ENCODE data around the gene KRT74. TPM values are rescaled to one million over a fixed set of nuclear protein-coding genes. Genes with fewer than 3 reads are reported as not detected.

The KRT74 gene
- total and polyA plus RNA-seq, 2 of the 13 experiments (the other 11 are each of a cell fraction or from before 2014, with no cell fraction given), result not detected

DNA sequence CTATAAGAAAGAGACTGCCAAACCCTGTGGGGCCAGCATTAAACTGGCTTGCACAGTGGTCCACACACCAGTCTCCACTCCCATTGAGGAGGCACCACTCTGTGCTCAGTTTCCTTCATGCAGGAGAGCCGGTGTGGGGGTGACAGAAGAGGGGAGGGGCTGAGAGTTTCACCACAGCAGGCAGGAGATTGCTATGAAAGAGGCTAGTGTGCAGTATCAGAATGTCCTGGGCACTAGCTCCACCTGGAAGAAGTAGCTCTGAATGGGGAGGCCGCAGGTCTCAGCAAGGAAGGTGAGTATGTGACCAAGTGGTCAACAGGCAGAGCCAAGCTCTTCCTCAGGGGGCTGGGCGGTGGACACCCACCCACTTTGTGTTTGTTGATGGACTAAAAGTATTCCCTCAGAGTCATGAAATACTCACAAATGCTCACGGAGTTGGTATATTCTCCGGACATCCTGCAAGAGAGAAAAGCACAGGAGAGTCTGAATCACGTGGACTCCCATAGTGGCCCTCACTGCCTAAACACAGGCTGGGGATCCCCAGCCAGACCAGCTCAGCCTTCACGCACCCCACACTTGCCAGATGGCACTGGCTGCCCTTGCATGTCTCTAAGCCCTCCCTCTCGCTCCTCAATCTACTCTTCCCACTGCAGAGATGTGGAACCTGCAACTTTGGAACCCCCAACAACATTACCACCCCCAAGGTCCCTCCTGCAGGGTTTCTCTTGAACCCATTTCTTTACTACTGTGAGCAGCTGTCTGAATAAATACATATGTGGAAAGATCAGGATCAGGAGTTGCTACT, 35.4 kb upstream of the KRT74 start:
- ChIA-PET CTCF (ENCODE audit: low intra/inter-chr PET ratio, low total read pairs) (no interaction called here), POLR2A (no interaction called here)
- FAIRE-seq (no peak), ATAC-seq (no peak), DNase-seq (ENCODE audit: low spot score) (no peak)
- H3K4me1 ChIP-seq (ENCODE audit: insufficient read depth, low read length), result no peaks in the 10 kb centered on the region
- no peak overlapping the region for H3K9ac ChIP-seq (ENCODE audit: insufficient read depth, low read depth, low read length)
- H4K20me1 ChIP-seq (ENCODE audit: insufficient read depth, low read length), result no peaks in the 10 kb centered on the region
- in situ Hi-C loops (cut with HindIII; ENCODE audit: extremely low pct_ligation_motif_present, low pct_unique_long_range_greater_than_20kb), result no loop called here
- H3K4me2 ChIP-seq (ENCODE audit: low read depth, low read length), result no peak overlapping the region
- peaks cover 0 to 18% of the 10 kb centered on the region in 2 experiments; a peak in 3 of 5 replicates for H3K27me3 ChIP-seq (ENCODE audit: control insufficient read depth in 1 of 2, insufficient read depth in 2 of 2, low read length in 2 of 2)
- H3K4me3 ChIP-seq (replicated peaks in 1 of 3; ENCODE audit: insufficient read depth in 1 of 3, low read depth in 2 of 3, low read length in 3 of 3), result no peak overlapping the region
- no TSS peak for BruUV-seq (replicated peaks)
- WGBS (ENCODE audit: low lambda C conversion rate), result 5% methylated on average over 7 of the region's 8 CpGs
- no peaks in the 10 kb centered on the region for H3K9me3 ChIP-seq (ENCODE audit: low read length)
- TF ChIP-seq KDM5A (IDR thresholded peaks at IDR 0.05; ENCODE audit: borderline replicate concordance, low read length) (no peak), ZBTB20 (CRISPR knock-in tag; IDR thresholded peaks at IDR 0.05; ENCODE audit: borderline replicate concordance, low read depth) (no peak), NFE2 (CRISPR knock-in tag; IDR thresholded peaks at IDR 0.05) (no peak), MED8 (CRISPR knock-in tag; IDR thresholded peaks at IDR 0.05; ENCODE audit: insufficient replicate concordance) (no peak), ZFP82 (CRISPR knock-in tag; IDR thresholded peaks at IDR 0.05; ENCODE audit: borderline replicate concordance) (no peak)
- TF ChIP-seq, protein P1, sequence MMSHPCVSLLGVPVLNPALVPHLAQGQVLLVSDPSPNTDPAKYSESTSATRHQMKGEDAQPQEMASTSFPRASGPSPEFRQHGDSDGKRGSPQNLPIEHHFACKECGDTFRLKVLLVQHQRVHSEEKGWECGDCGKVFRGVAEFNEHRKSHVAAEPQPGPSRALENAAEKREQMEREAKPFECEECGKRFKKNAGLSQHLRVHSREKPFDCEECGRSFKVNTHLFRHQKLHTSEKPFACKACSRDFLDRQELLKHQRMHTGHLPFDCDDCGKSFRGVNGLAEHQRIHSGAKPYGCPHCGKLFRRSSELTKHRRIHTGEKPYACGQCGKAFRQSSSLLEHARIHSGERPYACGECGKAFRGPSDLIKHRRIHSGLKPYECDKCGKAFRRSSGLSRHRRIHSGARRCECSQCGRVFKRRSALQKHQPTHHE (CRISPR knock-in tag; IDR thresholded peaks at IDR 0.05; ENCODE audit: borderline replicate concordance), result no peak
- no peaks in the 10 kb centered on the region for H3K79me2 ChIP-seq (ENCODE audit: insufficient read depth, low read length)
- intact Hi-C loops (cut with micrococcal nuclease; ENCODE audit: unreplicated experiment), result no loop called here
- H2AFZ ChIP-seq (ENCODE audit: low read length), result no peak overlapping the region
- no peaks in the 10 kb centered on the region for H3K36me3 ChIP-seq (replicated peaks in 1 of 2; ENCODE audit: control insufficient read depth in 1 of 2, insufficient read depth in 2 of 2, low read length in 2 of 2)
- H3K27ac ChIP-seq (ENCODE audit: extremely low read length, insufficient read depth, low read length), result no peak overlapping the region

All from HepG2 (cell line).